Activated B cell treated with CpG ODN at 0.5 μM for 24 hours (primary cell): ENCODE data around the gene ITPKB. TPM values are rescaled to one million over a fixed set of nuclear protein-coding genes. Genes with fewer than 3 reads are reported as not detected.

Source experiments
- ATAC-seq: fragments of 200-7000 bp; cut with Tn5 transposase; one replicate; pipeline ENCODE4 v1.10.0; 2021; ENCODE audit warnings: low read depth, mild to moderate bottlenecking, moderate library complexity
- CTCF ChIA-PET: fragments of 350-600 bp; sonication (Branson Sonifier 250); formaldehyde crosslinking; loops from one replicate; lab custom pipeline; 2021; ENCODE audit warnings: antibody characterized with exemption; lab: Charles Lee
- POLR2A ChIA-PET: fragments of 350-600 bp; sonication (Branson Sonifier 250); formaldehyde crosslinking; loops from one replicate; lab custom pipeline; 2021; ENCODE audit warnings: antibody characterized with exemption; lab: Charles Lee
- DNase-seq: peaks from one replicate; pipeline ENCODE4 v3.0.0; 2022
- H3K27ac Mint-ChIP-seq: one replicate; pipeline ENCODE4 v1.8.0; 2020; ENCODE audit warnings: mixed read lengths
- H3K27me3 Mint-ChIP-seq: one replicate; pipeline ENCODE4 v1.8.0; 2021; ENCODE audit warnings: mixed read lengths
- H3K36me3 Mint-ChIP-seq: one replicate; pipeline ENCODE4 v1.8.0; 2021; ENCODE audit warnings: low read depth, mixed read lengths
- H3K4me1 Mint-ChIP-seq: one replicate; pipeline ENCODE4 v1.8.0; 2021; ENCODE audit warnings: mixed read lengths
- H3K4me3 Mint-ChIP-seq: one replicate; pipeline ENCODE4 v1.8.0; 2020; ENCODE audit warnings: mild to moderate bottlenecking, mixed read lengths
- H3K9me3 Mint-ChIP-seq: one replicate; pipeline ENCODE4 v1.8.0; 2020; ENCODE audit warnings: mixed read lengths
- intact Hi-C: fragments of 100-400 bp; cut with micrococcal nuclease; formaldehyde crosslinking; loops from one replicate; pipeline ENCODE4 v1.15.1; 2024
- total RNA-seq: library from RNA; stranded (reverse); gene quantifications from 2 replicates; pipeline ENCODE4 v1.2.3, GENCODE V29; 2022
- TF ChIP-seq, protein P1 (sequence below): fragments of 200-600 bp; IDR thresholded peaks from one replicate; pipeline ENCODE4 v1.8.0; 2022; ENCODE audit warnings: antibody characterized with exemption, mild to moderate bottlenecking

ITPKB gene
- total RNA-seq, 1 donor from 2014 or later = 97.3 TPM

GRCh38 chr1:226704169-226704937, 34.7 kb downstream of the ITPKB start:
- Mint-ChIP-seq H3K9me3 (no peaks in the 10 kb centered on the region), H3K4me1 (peaks cover 78% of the 10 kb centered on the region), H3K27ac (peak overlapping the region; percentile 93), H3K27me3 (no peaks in the 10 kb centered on the region), H3K36me3 (peaks cover 53% of the 10 kb centered on the region), H3K4me3 (peak overlapping the region; percentile 76)
- TF ChIP-seq, protein P1, sequence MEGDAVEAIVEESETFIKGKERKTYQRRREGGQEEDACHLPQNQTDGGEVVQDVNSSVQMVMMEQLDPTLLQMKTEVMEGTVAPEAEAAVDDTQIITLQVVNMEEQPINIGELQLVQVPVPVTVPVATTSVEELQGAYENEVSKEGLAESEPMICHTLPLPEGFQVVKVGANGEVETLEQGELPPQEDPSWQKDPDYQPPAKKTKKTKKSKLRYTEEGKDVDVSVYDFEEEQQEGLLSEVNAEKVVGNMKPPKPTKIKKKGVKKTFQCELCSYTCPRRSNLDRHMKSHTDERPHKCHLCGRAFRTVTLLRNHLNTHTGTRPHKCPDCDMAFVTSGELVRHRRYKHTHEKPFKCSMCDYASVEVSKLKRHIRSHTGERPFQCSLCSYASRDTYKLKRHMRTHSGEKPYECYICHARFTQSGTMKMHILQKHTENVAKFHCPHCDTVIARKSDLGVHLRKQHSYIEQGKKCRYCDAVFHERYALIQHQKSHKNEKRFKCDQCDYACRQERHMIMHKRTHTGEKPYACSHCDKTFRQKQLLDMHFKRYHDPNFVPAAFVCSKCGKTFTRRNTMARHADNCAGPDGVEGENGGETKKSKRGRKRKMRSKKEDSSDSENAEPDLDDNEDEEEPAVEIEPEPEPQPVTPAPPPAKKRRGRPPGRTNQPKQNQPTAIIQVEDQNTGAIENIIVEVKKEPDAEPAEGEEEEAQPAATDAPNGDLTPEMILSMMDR = no peak
- no peak for ATAC-seq
- POLR2A ChIA-PET = interaction anchor here (0.6 to 14.1 kb wide), 17 partner anchors 9 to 71 kb away, joined by 3 to 261 read pairs (median 17); partner anchors contain the start of gene ITPKB
- intact Hi-C loops = no loop called here
- DNase-seq = no peak
- CTCF ChIA-PET = interaction anchor here (0.8 to 2.2 kb wide), 4 partner anchors 17 to 71 kb away, joined by 4 to 8 read pairs (median 5); no protein-coding TSS in a partner anchor

DNA sequence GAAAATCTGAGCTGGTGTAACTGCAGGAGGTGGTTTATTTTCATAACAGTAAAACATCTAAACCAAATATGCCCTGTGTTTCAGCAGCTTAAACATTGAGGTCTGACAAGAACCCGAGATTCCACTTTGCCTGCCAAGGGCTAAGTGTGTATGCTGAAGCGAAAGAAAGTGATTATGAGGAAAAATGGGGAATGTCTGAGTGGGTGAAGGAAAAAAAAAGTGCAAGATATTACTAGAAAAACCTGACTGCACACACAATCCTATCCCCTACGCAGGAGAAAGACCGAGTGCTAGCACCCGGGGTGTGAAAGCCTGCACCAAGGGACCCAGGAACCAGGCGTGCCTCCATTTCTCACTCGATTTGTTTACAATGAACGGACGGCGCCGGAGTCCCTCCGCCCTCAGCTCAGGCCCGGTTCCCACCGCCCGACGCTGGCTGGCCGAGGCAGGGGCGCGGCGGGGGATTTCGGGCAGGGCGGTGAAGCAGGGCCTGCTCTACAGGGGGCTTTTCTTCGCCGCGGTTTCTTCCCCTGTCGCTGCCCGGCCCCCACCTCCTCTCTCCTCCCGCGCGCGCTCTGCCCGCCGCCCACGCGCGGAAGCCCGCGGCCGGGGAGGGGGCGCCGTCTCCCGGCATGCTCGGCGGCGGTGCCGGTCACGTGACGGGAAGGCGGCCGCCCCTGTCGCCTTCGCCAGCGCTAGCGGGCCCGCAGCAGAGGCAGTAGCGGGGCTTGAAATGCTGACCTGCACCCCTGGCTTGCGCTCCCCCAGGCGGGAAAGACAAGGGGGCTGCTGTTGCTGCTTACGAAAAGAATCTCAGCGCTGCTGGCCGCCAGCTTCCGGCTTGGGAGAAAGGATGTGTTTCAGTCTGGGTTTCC, 35.9 kb downstream of the ITPKB start:
- peaks cover 78% of the 10 kb centered on the region for H3K4me1 Mint-ChIP-seq
- H3K27me3 Mint-ChIP-seq = no peaks in the 10 kb centered on the region
- H3K4me3 Mint-ChIP-seq = peak overlapping the region; percentile 76
- no peaks in the 10 kb centered on the region for H3K9me3 Mint-ChIP-seq
- DNase-seq = peak; percentile 90
- TF ChIP-seq, protein P1 = no peak
- CTCF ChIA-PET = interaction anchor here (0.7 to 2.2 kb wide), 6 partner anchors 9 to 77 kb away, joined by 3 to 8 read pairs (median 4); partner anchors contain the start of gene ITPKB
- peaks cover 56% of the 10 kb centered on the region for H3K36me3 Mint-ChIP-seq
- intact Hi-C loops = loop anchor here (1.0 kb wide), 4 partner anchors 9 to 59 kb away; no protein-coding TSS in a partner anchor
- peak; percentile 90 for ATAC-seq
- peak overlapping the region; percentile 93 for H3K27ac Mint-ChIP-seq
- POLR2A ChIA-PET = interaction anchor here (0.6 to 14.1 kb wide), 23 partner anchors 10 to 167 kb away, joined by 3 to 261 read pairs (median 15); partner anchors contain the start of gene ITPKB

DNA sequence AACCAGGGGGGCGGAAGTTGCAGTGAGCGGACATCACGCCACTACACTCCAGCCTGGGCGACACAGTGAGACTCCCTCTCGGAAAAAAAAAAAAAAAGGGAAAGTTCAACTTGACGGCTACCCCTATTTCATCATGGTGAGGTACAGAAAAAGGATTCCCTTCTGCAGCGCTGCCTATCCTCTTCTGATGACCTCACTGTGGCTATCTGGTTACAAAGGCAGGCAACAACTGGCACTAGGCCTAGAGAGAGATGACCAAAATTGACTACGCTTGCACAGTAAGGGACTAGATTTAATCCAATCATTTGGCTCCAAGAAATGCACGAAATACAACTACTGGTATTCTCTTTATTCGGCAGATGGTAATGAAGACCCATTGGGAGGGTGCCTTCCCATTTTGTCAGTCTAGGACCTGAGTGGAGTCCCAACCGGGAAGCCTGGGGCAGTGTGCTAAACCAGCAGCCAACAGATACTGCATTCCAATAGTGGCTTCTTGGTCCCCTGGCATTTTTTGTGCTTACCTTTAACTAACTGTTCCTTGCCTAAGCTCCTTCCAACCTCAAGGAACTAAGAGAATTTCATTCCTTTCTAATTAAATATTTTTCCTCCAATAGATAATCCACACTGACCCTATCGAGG, 36.6 kb downstream of the ITPKB start:
- H3K27me3 Mint-ChIP-seq = no peaks in the 10 kb centered on the region
- no peaks in the 10 kb centered on the region for H3K9me3 Mint-ChIP-seq
- H3K4me3 Mint-ChIP-seq = peak overlapping the region; percentile 73
- CTCF ChIA-PET = interaction anchor here (0.7 to 2.2 kb wide), 4 partner anchors 10 to 76 kb away, joined by 3 to 8 read pairs (median 3); partner anchors contain the start of gene ITPKB
- no peak for ATAC-seq
- peaks cover 80% of the 10 kb centered on the region for H3K4me1 Mint-ChIP-seq
- H3K27ac Mint-ChIP-seq = peak overlapping the region; percentile 93
- TF ChIP-seq, protein P1 = no peak
- no peak for DNase-seq
- POLR2A ChIA-PET = interaction anchor here (0.6 to 14.1 kb wide), 23 partner anchors 9 to 255 kb away, joined by 3 to 261 read pairs (median 15); partner anchors contain the start of gene ITPKB
- peaks cover 50% of the 10 kb centered on the region for H3K36me3 Mint-ChIP-seq
- intact Hi-C loops = no loop called here

- Mint-ChIP-seq H3K27ac (peak overlapping the region; percentile 47), H3K4me1 (peaks cover 87% of the 10 kb centered on the region), H3K36me3 (peaks cover 41% of the 10 kb centered on the region), H3K9me3 (no peaks in the 10 kb centered on the region), H3K27me3 (no peaks in the 10 kb centered on the region), H3K4me3 (no peak overlapping the region)
- intact Hi-C loops = no loop called here
- ChIA-PET CTCF (interaction anchor here (0.7 to 1.1 kb wide), 3 partner anchors 11 to 51 kb away, joined by 3 read pairs; no protein-coding TSS in a partner anchor), POLR2A (interaction anchor here (0.7 to 14.1 kb wide), 11 partner anchors 14 to 568 kb away, joined by 3 to 261 read pairs (median 7); no protein-coding TSS in a partner anchor)
- ATAC-seq (no peak), DNase-seq (no peak)
- TF ChIP-seq, protein P1 = no peak
Observed at GRCh38 chr1:226700861-226701260, 38.2 kb downstream of the ITPKB start.
